ENCODE data around the gene KIRREL3.
"Not testable (repeated sequence)": the region's sequence is repeated elsewhere in the genome, so short reads cannot be mapped to it uniquely, and the experiment has no call there.

KIRREL3 gene

DNA sequence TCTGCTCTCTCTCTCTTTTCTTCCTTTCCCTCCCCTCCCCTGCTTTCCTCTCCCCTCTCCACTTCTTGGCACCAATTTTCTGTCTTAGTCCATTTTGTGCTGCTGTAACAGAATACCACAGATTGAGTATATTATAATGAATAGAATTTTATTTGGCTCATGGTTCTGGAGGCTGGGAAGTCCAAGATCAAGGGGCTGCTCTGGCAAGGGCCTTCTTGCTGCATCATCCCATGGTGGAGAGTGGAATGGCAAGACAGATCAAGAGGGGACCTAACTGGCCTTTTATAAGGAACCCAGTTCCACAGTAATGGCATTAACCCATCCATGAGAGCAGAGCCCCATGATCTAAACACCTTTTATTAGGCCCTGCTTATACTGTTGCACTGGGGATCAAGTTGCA is 600.6 kb downstream of the KIRREL3 start:
- no peak for DNase-seq (ENCODE audit: low spot score)

DNA sequence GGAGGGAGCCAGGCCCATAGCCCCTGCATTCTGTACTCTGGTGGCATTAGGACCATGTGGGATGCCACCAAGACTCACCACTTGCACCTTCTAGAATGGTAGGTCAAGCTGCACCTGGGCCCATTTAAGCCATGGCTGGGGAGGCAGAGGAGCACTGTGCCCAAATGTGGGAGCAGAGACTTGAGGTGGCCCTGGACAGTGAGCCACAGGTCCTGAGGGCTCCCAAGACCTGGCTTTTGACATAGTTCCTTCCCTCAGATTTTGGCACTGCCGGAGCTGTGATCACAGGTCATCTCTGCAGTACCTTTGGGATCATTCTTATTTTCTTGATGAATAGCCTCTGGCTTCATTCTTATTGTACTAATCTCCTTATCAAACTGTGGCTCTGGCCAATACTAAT is 601.8 kb downstream of the KIRREL3 start:
- no peak for DNase-seq (ENCODE audit: low spot score)

DNA sequence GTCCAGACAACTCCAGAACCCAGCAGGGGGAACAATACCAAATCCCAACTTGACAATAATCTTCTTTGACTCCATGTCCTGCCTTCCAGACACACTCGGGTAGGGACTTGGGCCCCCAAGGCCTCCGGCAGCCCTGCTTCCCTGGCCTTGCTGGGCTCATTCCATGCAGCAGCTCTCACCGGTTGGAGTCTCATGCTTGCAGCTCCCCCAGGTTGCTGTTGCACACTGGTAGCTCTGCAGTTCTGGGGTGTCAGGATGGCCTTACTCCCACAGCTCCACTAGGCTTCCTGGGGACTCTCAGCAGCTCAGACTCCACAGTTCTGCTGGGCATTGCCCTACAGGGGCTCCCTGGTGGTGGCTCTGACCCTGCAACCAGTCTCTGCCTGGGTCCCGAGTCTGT is 602.3 kb downstream of the KIRREL3 start:
- DNase-seq (ENCODE audit: low spot score) = no peak

DNA sequence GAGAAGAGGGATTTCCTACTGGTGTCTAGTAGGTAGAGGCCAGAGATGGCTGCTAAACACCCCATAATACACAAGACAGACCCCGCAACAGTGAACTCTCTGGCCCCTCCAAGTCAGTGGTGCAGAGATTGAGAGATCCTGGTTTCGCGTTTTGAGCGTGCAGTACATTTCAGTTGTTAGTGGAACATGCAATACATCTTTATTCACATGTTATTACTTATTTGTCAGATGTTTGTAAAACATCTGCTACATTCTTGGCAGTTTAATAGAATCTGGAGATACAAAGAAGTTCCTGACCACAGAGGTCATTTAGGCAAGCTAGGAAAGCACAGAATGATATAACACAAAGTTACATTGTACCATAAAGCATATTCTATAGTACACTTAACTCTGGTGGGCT is 603.6 kb downstream of the KIRREL3 start:
- DNase-seq (ENCODE audit: low spot score) = no peak

DNA sequence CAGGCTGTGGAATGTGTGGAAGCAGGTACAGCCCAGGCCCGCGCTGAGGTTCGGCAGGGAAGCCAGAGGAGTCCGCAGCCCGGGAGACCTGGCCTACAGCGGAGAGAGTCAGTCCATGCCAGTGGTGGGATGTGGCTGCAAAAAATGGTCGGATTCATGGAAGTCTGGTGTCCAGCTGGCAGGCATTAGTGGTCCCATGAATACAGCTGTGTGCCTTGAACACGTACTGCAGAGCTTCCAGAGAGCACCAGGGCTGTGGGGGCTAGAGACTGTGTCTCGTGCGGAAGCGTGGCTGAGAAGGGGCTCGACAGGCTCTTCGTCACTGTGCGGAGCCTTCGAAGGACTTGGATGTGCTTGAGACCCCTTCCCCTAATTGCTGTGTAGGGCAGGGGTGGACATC is 604.3 kb downstream of the KIRREL3 start:
- not testable (repeated sequence) for DNase-seq (ENCODE audit: low spot score)

DNA sequence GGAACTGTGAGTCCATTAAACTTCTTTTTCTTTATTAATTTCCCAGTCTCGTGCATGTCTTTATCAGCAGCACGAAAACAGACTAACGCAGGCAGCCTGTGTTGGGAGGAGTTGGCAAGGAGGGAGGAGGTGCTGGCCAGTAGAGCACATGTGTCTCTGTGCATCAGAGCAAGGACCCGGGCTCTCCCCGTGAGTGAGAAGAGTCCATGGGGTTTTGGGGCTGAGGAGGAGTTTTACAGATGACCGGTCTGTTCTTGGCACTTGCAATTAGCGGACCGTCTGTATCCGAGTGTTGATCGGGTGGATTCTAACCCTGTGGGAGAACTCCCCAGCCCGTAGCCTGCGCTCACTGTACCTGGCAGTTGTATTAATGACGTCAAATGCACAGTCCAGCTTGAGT is 604.8 kb downstream of the KIRREL3 start:
- not testable (repeated sequence) for DNase-seq (ENCODE audit: low spot score)

DNA sequence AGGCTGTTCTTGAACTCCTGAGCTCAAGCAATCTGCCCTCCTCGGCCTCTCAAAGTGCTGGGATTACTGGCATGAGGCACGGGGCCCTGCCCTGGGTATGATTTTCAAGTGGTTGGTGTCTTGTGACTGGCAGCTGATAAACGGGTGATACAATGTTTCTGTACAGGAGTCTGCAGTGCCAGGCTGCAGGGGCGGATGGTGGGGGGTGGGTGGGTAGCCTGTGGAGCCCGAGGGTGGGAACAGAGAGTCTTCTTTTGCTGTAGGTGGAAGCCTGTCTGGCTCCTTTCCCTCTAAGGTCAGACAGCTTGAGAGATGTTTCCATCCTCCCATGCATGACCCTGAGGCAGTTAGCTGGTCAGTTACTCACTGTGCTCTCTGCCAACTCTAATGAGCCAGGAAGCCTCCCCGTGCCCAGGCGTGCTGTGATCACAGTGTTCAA is 605.9 kb downstream of the KIRREL3 start:
- DNase-seq (ENCODE audit: low spot score) = not testable (repeated sequence)

DNA sequence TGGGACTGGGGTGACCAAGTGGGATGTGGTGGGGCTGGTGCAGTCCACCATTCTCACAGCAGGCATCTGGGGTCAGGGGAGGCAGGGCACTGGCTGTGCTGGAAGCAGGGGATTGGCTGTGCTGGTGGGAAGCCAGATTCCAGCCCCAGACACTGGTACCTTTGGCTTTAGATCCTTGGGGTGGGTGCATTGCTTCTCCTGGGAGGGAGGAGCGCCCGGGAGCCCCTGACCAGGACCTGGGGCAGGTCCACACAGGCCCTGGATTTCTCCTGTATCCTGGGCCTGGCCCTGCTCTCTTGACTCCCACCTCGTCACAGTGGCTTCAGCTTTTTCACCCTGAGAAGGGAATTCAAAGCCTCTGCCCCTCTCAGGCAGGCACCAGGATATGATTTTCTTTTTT is 606.5 kb downstream of the KIRREL3 start:
- no peak for DNase-seq (ENCODE audit: low spot score)

DNA sequence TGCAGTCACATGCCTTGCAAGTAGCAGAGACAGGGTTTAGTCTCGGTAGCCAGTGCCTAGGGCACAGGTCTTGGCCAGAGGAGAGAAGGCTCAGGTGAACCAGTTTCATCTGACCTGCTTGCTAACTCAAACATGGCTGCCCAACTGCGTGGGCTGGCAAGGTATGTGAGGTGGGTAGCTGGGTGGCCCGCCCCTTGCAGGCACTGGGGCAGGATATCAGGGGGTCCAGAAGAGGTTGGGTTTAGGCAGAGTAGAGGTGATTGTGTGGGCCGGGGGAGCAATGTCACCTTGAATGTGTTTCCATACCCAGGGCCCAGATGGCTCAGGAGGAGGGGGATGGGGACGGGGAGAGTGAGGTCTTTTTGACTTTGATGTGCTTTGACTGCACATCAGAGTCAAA is 607.4 kb downstream of the KIRREL3 start:
- DNase-seq (ENCODE audit: low spot score) = no peak

DNA sequence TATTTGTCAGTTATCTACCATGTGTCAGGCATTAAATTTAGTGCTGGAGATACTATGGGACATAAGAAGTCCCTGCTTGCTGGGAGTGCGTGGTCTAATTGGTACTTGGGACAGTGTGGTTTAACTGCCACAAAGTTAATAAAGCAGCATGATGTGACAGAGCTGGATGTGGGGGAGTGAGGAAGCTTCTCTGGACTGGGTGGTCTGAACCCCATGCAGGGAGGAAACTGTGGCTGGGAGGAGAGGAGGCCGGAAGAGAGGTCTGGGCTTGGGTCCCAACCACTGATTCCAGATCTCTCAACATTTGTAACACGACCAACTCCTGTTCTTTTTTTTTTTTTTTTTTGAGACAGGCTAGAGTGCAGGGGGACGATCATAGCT is 607.9 kb downstream of the KIRREL3 start:
- no peak for DNase-seq (ENCODE audit: low spot score)

DNA sequence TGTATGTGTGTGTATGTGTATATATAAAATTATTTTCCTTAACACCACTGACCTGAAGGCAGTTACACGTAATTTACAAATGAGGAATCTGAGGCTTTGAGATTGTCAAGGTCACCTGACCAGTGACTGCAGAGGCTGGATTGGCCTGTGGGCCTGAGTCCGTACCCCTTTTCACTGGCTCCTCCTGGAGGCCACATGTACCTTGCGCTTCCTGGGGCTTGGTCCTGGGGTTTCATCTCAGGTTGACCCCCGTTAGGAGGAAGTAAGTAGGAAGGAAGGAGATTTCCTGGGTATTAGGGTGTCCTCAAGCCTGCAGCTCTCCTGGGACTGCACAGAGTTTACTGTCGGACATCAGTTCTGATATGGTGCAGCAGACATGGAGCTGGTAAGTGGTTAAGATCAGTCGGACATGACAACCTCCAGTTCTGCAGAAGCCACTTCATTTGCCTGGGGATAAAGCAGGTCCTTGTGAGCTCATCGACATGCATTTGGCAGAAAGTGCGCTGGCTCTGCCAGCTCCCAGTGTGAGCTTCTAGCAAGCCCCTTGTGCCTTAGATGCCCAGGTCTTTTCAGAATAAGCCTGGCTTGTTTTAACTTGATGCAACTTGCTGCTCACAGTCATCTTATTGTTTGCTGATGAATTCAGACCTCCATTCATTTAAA is 608.5 kb downstream of the KIRREL3 start:
- no peak for DNase-seq (ENCODE audit: low spot score)

DNA sequence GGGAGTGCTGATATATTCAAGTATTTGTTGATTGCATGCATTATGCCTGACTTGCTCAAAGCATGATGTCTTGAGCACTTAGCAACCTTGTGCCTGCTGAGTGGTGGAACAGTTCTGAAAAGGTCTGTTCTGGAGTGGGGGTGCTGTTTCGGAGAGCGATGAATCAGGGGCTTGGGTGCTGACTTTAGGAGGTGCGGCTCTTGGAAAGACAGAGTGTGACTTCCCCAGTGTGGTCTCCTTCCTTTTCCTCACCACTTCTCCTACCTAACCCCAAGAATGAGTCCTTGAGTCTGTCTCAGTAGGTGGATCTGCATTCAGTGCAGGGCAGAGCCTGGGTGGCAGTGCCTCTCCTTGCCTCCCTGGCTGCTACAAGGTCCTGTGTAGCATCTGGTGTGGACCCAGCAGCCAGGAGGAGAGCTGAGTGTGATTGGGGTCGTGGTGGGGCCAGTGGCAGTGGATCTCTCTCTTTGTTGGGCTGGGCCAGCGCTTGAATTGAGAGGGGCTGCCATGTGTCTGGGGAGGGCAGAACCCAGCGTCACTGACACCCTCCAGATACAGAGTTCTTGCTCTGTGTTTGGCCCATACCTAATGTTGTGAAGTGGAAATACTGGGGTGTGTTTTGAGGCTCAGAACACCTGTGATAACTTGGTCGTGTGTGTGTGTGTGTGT is 609.1 kb downstream of the KIRREL3 start:
- no peak for DNase-seq (ENCODE audit: low spot score)

DNA sequence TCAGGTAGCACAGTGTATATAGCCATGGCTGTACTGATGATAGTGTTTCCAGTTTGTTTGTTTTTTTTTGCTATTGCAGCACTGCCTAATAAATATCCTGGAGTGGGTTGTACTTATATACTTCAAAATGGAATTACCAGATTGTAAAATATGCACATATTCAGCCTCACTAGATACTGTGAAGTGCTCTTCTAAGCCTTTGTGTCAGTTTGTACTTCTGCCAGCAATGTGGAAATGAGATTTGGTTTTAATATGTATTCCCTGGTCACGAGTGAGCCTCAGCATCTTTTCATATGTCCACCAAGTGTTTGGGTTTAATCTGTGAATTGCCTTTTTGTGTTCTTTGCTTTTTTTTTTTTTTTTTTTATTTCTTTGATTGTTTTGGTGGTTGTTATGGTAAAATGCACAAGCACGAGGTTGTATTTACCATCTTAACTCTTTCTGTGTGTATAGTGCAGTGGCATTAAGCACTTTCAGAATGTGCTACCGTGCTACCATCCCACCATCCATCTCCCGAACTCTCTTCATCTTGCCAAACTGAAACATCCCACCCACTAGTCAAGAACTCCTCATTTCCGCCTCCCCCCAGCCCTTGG is 610.2 kb downstream of the KIRREL3 start:
- no peak for DNase-seq (ENCODE audit: low spot score)

DNA sequence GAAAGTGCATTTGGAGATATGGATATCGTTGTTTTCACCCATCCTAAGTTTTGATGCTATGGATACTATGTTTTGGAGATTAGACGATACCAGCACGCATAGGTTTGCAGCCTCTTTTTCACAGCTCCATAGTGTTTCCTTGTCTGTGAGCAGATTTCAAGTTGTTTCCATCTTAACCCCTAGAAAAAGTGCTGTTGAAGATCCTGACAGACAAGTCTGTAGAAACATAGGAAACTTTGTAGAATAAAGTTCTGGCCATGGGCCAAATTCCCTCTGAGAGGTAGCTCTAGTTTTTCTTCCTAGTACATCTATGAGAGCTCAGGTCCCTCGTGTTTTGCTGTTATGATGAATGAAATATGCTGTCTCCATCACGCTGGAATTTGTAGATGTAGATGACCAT is 612.7 kb downstream of the KIRREL3 start:
- DNase-seq (ENCODE audit: low spot score) = no peak

DNA sequence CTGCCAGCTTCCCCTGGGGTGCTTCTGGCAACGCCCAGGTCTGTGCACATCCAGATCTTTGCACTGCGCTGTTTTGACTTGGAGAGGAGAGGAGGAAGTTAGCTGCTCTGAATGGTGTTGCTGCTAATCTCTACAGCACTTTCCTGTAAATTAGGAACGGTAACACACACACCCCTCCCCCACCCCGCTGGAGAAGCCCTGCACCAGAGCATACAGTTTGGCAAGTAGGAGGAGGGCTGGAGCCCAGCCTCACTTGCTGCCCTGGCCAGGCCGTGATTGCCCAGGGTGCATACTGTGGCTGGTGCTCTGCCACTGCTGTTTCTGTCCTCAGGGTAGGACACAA is 613.9 kb downstream of the KIRREL3 start:
- not testable (repeated sequence) for DNase-seq (ENCODE audit: low spot score)

DNA sequence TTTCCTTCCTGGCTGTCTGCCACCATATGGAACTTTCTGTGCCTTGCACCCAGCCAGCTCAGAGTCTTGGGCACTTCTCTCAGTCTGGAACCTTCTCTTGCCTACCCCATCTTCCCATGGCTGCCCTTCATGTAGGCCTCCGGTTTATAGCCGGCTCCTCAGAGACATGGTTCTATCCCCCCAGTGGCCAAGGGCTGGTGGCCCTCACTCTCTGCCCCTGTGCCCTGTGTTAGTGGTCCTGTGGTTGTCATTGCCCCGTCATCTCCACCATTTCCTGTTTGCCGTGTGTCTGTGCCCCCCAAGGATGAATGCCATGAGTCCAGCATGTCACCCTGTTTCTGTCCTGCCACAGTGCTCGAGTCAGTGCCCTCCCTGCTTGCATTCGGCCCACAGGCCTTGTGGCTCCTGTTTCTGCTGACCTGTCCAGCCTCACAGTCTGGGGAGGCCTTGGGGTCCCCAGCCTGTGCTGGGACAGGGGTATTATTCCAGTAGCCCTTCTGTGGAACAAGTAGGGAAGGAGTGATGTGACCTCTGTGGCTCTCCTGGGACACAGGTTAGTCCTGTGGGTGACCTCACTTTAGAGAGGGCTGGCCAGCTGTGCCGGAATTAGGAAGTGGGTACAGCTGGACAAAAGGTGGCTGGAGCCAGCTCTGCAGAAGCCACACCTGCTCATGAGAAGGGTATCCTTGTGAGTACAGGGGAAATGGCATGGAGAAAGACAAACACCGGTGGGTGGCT is 614.4 kb downstream of the KIRREL3 start:
- no peak for DNase-seq (ENCODE audit: low spot score)

DNA sequence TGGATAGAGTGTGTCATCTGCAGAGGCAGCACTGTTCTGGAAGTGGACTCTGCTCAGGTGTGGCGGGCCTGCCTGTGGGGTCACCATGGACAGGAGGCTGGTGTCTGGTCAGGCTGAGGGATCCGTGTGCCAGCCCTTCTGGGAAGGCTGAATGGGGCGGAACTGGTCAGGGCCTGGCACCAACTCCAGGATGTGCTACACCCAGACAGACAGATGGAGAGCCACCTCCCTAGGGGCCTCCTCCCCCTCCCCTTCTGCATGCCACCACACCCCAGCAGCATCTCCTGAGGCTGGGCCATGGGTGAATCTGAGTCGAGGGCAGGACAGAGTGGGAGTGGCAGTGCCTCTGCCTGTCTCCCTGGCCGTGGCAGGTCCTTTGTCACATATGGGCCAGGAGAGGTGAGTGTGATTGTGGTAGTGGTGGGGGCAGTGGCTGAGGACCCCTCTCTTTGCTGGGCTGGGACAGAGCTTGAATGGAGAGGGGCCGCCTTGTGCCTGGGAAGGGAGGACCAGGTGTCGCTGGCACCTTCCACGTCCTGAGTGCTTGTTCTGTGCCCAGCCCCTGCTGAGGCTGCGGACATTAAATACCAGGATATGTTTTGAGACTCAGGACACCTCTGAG is 616.0 kb downstream of the KIRREL3 start:
- no peak for DNase-seq (ENCODE audit: low spot score)

DNA sequence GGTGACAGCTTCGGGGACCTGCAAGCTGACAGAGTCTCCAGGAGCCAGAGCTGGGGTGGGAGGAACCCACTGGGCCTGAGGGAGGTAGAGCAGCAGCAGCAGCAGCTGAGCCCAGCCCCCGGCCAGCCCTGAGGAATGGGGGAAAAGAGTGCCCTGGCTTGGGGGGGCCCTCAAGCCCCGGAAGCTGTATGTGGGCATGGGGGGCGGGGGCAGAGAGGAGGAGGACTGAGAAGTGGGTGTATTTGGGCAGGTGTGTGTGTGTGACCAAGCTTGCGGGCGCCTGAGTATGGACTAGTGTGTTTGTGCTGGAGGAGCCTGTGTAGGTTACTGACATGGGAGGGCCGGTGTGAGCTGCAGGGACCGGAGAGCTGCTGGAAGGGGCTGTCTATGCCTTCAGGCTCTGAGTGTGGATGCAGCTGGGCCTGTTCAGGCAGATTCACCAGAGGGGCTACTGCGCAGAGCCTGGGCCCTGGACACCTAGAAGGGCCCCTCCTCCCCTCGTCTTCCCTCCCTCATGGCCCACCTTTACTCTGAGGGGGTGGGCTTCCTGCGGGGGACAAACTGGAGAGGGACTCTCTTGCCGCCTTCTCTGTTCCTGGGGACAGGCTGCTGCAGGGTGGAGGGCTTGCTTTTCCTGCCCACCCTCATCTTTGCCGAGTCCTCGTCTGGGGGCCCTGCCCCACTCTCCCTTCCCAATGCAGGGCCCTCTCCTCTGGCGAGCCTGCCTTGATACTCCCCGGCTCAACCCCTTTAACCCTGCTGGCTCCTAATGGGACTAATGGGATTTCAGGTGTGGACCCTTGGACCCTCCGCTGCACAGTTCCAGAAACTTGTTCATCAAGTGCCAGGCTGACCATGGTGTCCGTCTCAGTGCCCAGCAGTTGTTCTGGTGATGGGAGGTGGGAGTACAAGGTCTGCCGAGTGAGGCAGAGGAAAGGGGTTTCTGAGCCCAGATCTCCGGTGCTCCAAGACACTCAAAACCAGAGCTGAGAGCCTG is 616.9 kb downstream of the KIRREL3 start:
- no peak for DNase-seq (ENCODE audit: low spot score)

DNA sequence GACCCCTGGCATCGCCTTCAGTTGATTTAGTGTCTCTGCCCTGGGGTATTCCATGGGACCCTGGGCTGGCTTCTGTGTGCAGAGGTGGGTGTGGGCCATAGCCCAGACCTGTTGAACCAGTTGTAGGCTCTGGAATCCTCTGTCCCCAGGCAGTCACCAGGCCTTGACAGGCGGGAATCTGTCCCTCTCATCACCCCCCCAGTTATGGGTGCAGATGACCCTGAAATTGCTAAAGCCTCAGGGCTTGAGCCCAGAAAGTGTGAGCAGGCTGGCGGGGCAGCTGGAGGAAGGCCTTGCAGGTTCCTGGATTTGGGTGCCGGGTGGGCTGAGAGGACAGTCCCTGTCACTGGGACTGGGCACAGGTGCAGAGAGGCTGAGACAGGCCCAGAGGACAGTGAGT is 617.9 kb downstream of the KIRREL3 start:
- DNase-seq (ENCODE audit: low spot score) = not testable (repeated sequence)

DNA sequence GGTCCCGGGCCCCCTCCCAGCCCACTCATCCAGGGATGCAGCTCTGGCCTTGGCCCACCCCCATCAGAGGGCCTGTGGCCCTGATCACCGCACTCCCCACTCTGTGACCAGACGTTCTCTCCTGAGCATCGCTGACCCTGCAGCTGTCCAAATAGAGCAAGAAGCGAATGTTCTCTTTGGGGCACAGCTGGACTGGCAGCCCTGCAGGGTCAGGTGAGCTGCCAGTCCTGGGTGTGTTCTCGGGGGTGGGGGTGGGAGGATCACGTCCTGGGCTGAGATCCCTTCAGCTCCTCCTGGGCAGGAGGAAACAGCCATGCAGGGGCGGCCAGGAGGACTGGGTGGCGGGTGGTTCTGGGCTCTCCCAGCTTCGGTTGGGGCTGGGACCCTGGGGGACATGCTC is 618.6 kb downstream of the KIRREL3 start:
- DNase-seq (ENCODE audit: low spot score) = not testable (repeated sequence)

DNA sequence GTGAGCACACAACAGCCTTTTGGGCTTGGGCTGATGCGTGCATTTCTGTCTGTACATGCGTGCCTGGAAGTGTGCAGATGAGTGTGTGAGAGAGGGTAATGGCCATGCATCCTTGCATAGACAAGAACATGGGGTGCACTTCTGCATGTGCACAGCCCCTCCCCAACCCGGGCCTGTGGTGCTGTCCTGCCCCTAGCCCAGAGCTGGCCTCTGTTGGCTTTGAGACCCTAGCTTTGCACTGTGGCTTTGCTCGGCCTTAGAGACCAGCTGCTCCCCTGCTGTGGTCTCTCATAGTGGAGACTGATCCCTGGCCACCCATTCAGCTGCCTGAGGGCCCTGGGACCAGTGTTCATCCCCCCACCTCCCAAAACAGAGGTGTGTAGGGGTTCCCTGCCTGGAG is 619.7 kb downstream of the KIRREL3 start:
- DNase-seq (ENCODE audit: low spot score) = no peak

Measured in CD4-positive, alpha-beta T cell treated with Interleukin-2 at 100 ng/mL for 4 hours (primary cell).